Mammary epithelial cell (primary cell): ENCODE data around the gene FGFRL1.

ENCODE experiments used
- CTCF ChIP-seq, 2 donors: IDR thresholded peaks in 1 of 2; conservative IDR thresholded peaks in 1 of 2; 2 replicates each; pipeline ENCODE4 v1.5.1; 2011 to 2012; ENCODE audit warnings: inconsistent platforms in 2 of 2, low read length in 2 of 2, mild to moderate bottlenecking in 2 of 2, control low read depth in 1 of 2, low read depth in 1 of 2; ENCODE audit not compliant: insufficient read depth in 1 of 2; ENCODE audit errors: extremely low read depth in 1 of 2
- EZH2 ChIP-seq: IDR thresholded peaks from 2 replicates; pipeline ENCODE4 v1.6.1; 2012; ENCODE audit warnings: low read length, inconsistent platforms, borderline replicate concordance

- TF ChIP-seq CTCF (conservative IDR thresholded peaks at IDR 0.05 in 1 of 2, IDR thresholded peaks at IDR 0.05 in 1 of 2; ENCODE audit: extremely low read depth in 1 of 2, insufficient read depth in 1 of 2, low read depth in 1 of 2, low read length in 2 of 2): no peak
- TF ChIP-seq EZH2: no peak
These were observed 11.5 kb upstream of the FGFRL1 start for GRCh38 chr4:999882-1000425.
